ENCODE measurements around the gene BTK.

DNA sequence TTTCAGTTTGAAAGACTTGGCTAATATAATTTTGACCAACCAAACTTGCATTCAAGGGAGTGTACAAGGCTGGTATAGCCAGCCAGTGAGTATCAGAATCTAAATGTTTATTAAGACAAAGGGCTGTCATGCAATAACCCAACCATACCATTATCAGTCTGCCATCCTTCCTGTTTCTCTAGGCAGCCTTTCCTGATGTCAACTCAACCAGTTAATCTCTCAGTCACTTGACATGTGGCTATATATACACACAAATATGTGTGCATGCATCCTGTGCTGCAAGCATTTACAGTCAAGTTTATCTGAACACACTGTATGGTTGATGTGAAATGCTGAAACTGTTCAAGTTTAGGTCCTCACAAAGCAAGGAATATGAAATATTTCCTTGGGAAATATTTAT, 17.2 kb downstream of the BTK start:
- TF ChIP-seq, protein P1, sequence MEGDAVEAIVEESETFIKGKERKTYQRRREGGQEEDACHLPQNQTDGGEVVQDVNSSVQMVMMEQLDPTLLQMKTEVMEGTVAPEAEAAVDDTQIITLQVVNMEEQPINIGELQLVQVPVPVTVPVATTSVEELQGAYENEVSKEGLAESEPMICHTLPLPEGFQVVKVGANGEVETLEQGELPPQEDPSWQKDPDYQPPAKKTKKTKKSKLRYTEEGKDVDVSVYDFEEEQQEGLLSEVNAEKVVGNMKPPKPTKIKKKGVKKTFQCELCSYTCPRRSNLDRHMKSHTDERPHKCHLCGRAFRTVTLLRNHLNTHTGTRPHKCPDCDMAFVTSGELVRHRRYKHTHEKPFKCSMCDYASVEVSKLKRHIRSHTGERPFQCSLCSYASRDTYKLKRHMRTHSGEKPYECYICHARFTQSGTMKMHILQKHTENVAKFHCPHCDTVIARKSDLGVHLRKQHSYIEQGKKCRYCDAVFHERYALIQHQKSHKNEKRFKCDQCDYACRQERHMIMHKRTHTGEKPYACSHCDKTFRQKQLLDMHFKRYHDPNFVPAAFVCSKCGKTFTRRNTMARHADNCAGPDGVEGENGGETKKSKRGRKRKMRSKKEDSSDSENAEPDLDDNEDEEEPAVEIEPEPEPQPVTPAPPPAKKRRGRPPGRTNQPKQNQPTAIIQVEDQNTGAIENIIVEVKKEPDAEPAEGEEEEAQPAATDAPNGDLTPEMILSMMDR (conservative IDR thresholded peaks at IDR 0.05; ENCODE audit: low read depth, low read length): no peak
- TF ChIP-seq EZH2 (IDR thresholded peaks at IDR 0.05; ENCODE audit: borderline replicate concordance, low read depth, low read length, poor library complexity, severe bottlenecking): no peak
